Upper lobe of left lung (tissue), 6 donors: ENCODE measurements around the gene PRKCA. TPM values are rescaled to one million over a fixed set of nuclear protein-coding genes. Genes with fewer than 3 reads are reported as not detected.

ENCODE experiments used
- ATAC-seq, 2 donors: fragments of 200-7000 bp; cut with Tn5 transposase; one replicate each; pipeline ENCODE4 v1.9.1; 2022; ENCODE audit warnings: mild to moderate bottlenecking in 2 of 2, moderate library complexity in 2 of 2; ENCODE audit not compliant: low FRiP score in 2 of 2
- DNase-seq, 2 donors: peaks; one replicate each; pipeline ENCODE4 v3.0.0-alpha.2; 2019 to 2020
- H3K27ac ChIP-seq, 4 donors: fragments of 200-600 bp; sonication (generic); one replicate each; pipeline ENCODE4 v1.5.1; 2016 to 2019
- H3K27me3 ChIP-seq, 4 donors: fragments of 200-600 bp; sonication (generic); one replicate each; pipeline ENCODE4 v1.5.1; 2017 to 2019
- H3K36me3 ChIP-seq, 4 donors: fragments of 200-600 bp; sonication (generic); one replicate each; pipeline ENCODE4 v1.5.1; 2016 to 2019
- H3K4me1 ChIP-seq, 4 donors: fragments of 200-600 bp; sonication (generic); one replicate each; pipeline ENCODE4 v1.5.1; 2018 to 2019
- H3K4me3 ChIP-seq, 4 donors: fragments of 200-600 bp; sonication (generic); one replicate each; pipeline ENCODE4 v1.5.1; 2017 to 2019; ENCODE audit warnings: mild to moderate bottlenecking in 2 of 4, moderate library complexity in 1 of 4
- H3K9me3 ChIP-seq, 4 donors: fragments of 200-600 bp; sonication (generic); one replicate each; pipeline ENCODE4 v1.5.1; 2018 to 2019
- CTCF ChIP-seq, 6 experiments: fragments of 450-650 bp in 4 of 6; fragments of 200-600 bp in 2 of 6; sonication (generic) in 2 of 6; IDR thresholded peaks; one replicate each; pipeline ENCODE4 v1.5.1; 2016 to 2019; ENCODE audit warnings: antibody characterized with exemption in 6 of 6
- EP300 ChIP-seq, 4 donors: sonication (generic); formaldehyde crosslinking; IDR thresholded peaks; one replicate each; pipeline ENCODE4 v1.5.1; 2017; ENCODE audit warnings: antibody characterized with exemption in 4 of 4, control low read depth in 2 of 4
- POLR2A ChIP-seq, 4 donors: fragments of 450-650 bp; IDR thresholded peaks; one replicate each; pipeline ENCODE4 v1.5.1; 2016 to 2017; ENCODE audit warnings: antibody characterized with exemption in 4 of 4, mild to moderate bottlenecking in 2 of 4
- POLR2AphosphoS5 ChIP-seq, 2 donors: sonication (generic); formaldehyde crosslinking; IDR thresholded peaks; one replicate each; pipeline ENCODE4 v1.5.1; 2017; ENCODE audit warnings: antibody characterized with exemption in 2 of 2
- WGBS, 2 donors: methylation state at CpG; one replicate each; pipeline ENCODE4 v1.1.5; 2017 to 2018; 5-methylcytosine and 5-hydroxymethylcytosine counted together
- total RNA-seq, 6 donors: library from RNA; depleted of rRNA in 4 of 6; stranded (reverse); fragments of >200 nt in 4 of 6; gene quantifications; one replicate each; pipeline versions ENCODE4 v1.1.0 to v1.2.1, GENCODE V29; 2016 to 2021
- donor health status: DM: no; HTN: no; CAD: no; lungs with moderate emphysema.
- donor health status: DM: no; HTN: yes; CAD: no; lungs with severe emphysema.

Gene PRKCA
- total RNA-seq, 6 donors from 2014 or later: 10.9 to 29.3 (median 18.0) TPM

DNA sequence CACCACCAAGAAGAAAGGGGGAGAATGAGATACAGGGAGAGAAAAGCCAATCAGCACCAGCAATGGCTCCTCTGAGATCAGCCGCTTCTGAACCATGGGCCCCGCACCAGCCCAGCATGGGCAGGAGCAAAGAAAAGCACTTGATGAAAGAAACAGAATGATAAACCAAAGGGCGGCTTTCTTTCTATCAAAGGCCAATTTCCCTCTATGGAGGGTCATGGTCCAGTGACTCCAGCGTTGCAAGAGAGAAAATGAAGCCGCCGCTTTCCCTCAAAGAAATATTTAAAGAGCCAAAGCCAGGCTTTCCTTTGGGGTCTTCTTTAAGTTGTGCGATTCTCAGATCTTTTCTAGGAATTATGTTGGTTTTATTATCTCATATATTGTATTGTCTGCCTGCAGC lies 447.7 kb downstream of the PRKCA start:
- H3K9me3 ChIP-seq: no peaks in the 10 kb centered on the region
- H3K4me1 ChIP-seq: peaks cover 0 to 1% (median 0%) of the 10 kb centered on the region in 4 donors
- WGBS, 2 donors: 96 to 98% methylated on average over 7 of the region's 7 CpGs
- ATAC-seq (no peak), DNase-seq (no peak)
- H3K27ac ChIP-seq: no peak overlapping the region
- TF ChIP-seq POLR2A (IDR thresholded peaks at IDR 0.05): no peak
- TF ChIP-seq EP300 (IDR thresholded peaks at IDR 0.05): no peak
- TF ChIP-seq POLR2AphosphoS5 (IDR thresholded peaks at IDR 0.05): no peak
- TF ChIP-seq CTCF (IDR thresholded peaks at IDR 0.05): no peak
- H3K36me3 ChIP-seq: peaks cover 0 to 4% (median 1%) of the 10 kb centered on the region in 4 donors
- H3K4me3 ChIP-seq: no peak overlapping the region
- no peaks in the 10 kb centered on the region for H3K27me3 ChIP-seq

- no peak for TF ChIP-seq POLR2AphosphoS5 (IDR thresholded peaks at IDR 0.05)
- no peak for TF ChIP-seq POLR2A (IDR thresholded peaks at IDR 0.05)
- no peak for TF ChIP-seq EP300 (IDR thresholded peaks at IDR 0.05)
- TF ChIP-seq CTCF (IDR thresholded peaks at IDR 0.05): no peak
- Histone ChIP-seq H3K27me3 (no peaks in the 10 kb centered on the region), H3K27ac (no peak overlapping the region), H3K4me1 (peaks cover 0 to 6% (median 1%) of the 10 kb centered on the region in 4 donors), H3K4me3 (no peak overlapping the region), H3K9me3 (no peaks in the 10 kb centered on the region), H3K36me3 (peaks cover 0 to 4% (median 1%) of the 10 kb centered on the region in 4 donors)
- WGBS, 2 donors: 70 to 86% methylated on average over 11 of the region's 11 CpGs
- DNase-seq (no peak), ATAC-seq (no peak)
Observed at GRCh38 chr17:66750781-66751543, 448.5 kb downstream of the PRKCA start.

- WGBS, 2 donors: 78 to 85% methylated on average over 3 of the region's 3 CpGs
Observed at GRCh38 chr17:66751771-66752170, 449.4 kb downstream of the PRKCA start.

DNA sequence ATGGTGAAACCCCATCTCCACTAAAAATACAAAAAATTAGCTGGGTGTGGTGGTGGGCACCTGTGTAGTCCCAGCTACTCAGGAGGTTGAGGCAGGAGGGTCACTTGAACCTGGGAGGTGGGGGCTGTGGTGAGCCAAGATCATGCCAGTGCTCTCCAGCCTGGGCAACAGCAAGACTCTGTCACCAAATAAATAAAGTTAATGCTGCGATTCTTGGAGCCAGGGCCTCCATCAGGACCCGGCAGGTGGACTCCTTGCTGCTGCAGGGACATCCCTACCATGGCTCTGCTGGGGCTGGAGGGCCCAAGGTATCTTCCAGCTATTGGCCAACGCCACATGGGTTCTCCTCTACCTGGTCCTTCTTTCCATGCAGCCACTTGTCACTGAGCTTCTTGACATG lies 450.0 kb downstream of the PRKCA start:
- Histone ChIP-seq H3K9me3 (no peaks in the 10 kb centered on the region), H3K27me3 (no peaks in the 10 kb centered on the region), H3K4me1 (peaks cover 0 to 6% (median 1%) of the 10 kb centered on the region in 4 donors), H3K4me3 (no peak overlapping the region), H3K27ac (no peak overlapping the region), H3K36me3 (peaks cover 0 to 3% (median under 1%) of the 10 kb centered on the region in 4 donors)
- no peak for TF ChIP-seq POLR2AphosphoS5 (IDR thresholded peaks at IDR 0.05)
- TF ChIP-seq EP300 (IDR thresholded peaks at IDR 0.05): no peak
- no peak for TF ChIP-seq CTCF (IDR thresholded peaks at IDR 0.05)
- no peak for TF ChIP-seq POLR2A (IDR thresholded peaks at IDR 0.05)
- ATAC-seq (no peak), DNase-seq (no peak)
- WGBS, 2 donors: 80 to 100% methylated on average over 1 to 3 of the region's 3 CpGs

More at GRCh38 chr17:66751771-66752170, 449.4 kb downstream of the PRKCA start:
- no peaks in the 10 kb centered on the region for H3K9me3 ChIP-seq
- no peaks in the 10 kb centered on the region for H3K27me3 ChIP-seq
- no peak for TF ChIP-seq EP300 (IDR thresholded peaks at IDR 0.05)
- TF ChIP-seq CTCF (IDR thresholded peaks at IDR 0.05): no peak
- no peak for TF ChIP-seq POLR2AphosphoS5 (IDR thresholded peaks at IDR 0.05)
- no peak overlapping the region for H3K27ac ChIP-seq
- peaks cover 0 to 6% (median 1%) of the 10 kb centered on the region in 4 donors for H3K4me1 ChIP-seq
- no peak overlapping the region for H3K4me3 ChIP-seq
- ATAC-seq: no peak
- peaks cover 0 to 4% (median 1%) of the 10 kb centered on the region in 4 donors for H3K36me3 ChIP-seq
- no peak for DNase-seq
